ENCODE measurements around the gene MS4A18.

DNA sequence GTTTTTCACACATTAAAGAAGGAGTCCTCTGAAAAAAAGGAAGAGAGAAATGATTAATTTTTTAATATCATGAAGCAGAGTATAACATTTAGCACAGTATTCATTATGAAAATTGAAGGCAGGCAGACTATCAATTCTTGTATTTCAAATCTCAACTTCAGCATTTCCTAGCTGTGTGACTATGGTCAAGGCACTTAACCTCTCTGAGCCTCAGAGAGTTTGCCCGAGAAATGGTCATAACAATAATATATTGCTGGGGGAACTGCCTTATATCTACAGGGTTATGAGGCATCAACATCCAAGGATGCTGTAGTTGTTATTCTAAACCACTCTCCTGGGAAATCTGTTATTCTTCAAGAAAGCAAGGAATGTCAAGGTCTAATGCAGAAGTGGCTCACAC, 1.1 kb downstream of the MS4A18 start:
- TF ChIP-seq, protein P1, sequence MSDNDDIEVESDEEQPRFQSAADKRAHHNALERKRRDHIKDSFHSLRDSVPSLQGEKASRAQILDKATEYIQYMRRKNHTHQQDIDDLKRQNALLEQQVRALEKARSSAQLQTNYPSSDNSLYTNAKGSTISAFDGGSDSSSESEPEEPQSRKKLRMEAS (IDR thresholded peaks at IDR 0.05), result no peak
- TF ChIP-seq RAD21 (IDR thresholded peaks at IDR 0.05; ENCODE audit: low read depth) (no peak), TCF12 (IDR thresholded peaks at IDR 0.05; ENCODE audit: low read depth) (no peak), EP300 (IDR thresholded peaks at IDR 0.05; ENCODE audit: borderline replicate concordance) (no peak), YY1 (IDR thresholded peaks at IDR 0.05; ENCODE audit: low read depth) (no peak), CREB1 (IDR thresholded peaks at IDR 0.05; ENCODE audit: low read depth) (no peak), CEBPB (IDR thresholded peaks at IDR 0.05) (no peak)

All from Ishikawa (cell line).